Astrocyte of the cerebellum (primary cell): ENCODE data around the gene LPAR6.
"Not testable (repeated sequence)": the region's sequence is repeated elsewhere in the genome, so short reads cannot be mapped to it uniquely, and the experiment has no call there.

Source experiments
- DNase-seq: peaks from one replicate; pipeline ENCODE4 v3.0.0-alpha.2; 2011; ENCODE audit warnings: low read depth
- H3K4me3 ChIP-seq: 2 replicates; pipeline ENCODE4 v1.5.1; 2011; ENCODE audit warnings: mild to moderate bottlenecking, low read depth, low read length, moderate library complexity
- CTCF ChIP-seq: IDR thresholded peaks from 2 replicates; pipeline ENCODE4 v1.5.1; 2012; ENCODE audit warnings: low read length, low read depth, moderate library complexity, mild to moderate bottlenecking; ENCODE audit errors: missing control alignments
- in situ Hi-C: cut with HindIII; loops from 2 replicates; pipeline ENCODE4 v1.10.0; 2017; ENCODE audit warnings: low sequenced_read_pairs

LPAR6 gene

GRCh38 chr13:48412881-48413351, at the start of gene LPAR6:
TSS of gene LPAR6 (minus strand) at chr13:48413113. CDS start at chr13:48412423, 690 bp downstream.
- H3K4me3 ChIP-seq, result peak within 1 kb of the TSS; percentile 43
- TF ChIP-seq CTCF, result no peak
- peak; percentile 31 for DNase-seq
- in situ Hi-C loops, result no loop called here

- no peak overlapping the region for H3K4me3 ChIP-seq
- in situ Hi-C loops, result no loop called here
- no peak for DNase-seq
- TF ChIP-seq CTCF, result no peak
Measured at GRCh38 chr13:48457578-48458242, 44.8 kb upstream of the LPAR6 start.

GRCh38 chr13:48456546-48456945, 43.6 kb upstream of the LPAR6 start:
- TF ChIP-seq CTCF, result no peak
- in situ Hi-C loops, result no loop called here
- DNase-seq, result no peak
- H3K4me3 ChIP-seq, result no peak overlapping the region

- DNase-seq, result peak; percentile 35
- H3K4me3 ChIP-seq, in situ Hi-C loops: not testable (repeated sequence)
Measured at GRCh38 chr13:48451196-48451595, 38.3 kb upstream of the LPAR6 start.

GRCh38 chr13:48449656-48450055, 36.7 kb upstream of the LPAR6 start:
- in situ Hi-C loops, result no loop called here
- no peak for DNase-seq
- no peak overlapping the region for H3K4me3 ChIP-seq
- TF ChIP-seq CTCF, result no peak

GRCh38 chr13:48448959-48449614, 36.2 kb upstream of the LPAR6 start:
- in situ Hi-C loops, result no loop called here
- no peak for TF ChIP-seq CTCF
- peak; percentile 35 for DNase-seq
- no peak overlapping the region for H3K4me3 ChIP-seq

- no peak for DNase-seq
- no peak overlapping the region for H3K4me3 ChIP-seq
- in situ Hi-C loops, result no loop called here
- TF ChIP-seq CTCF, result no peak
Measured at GRCh38 chr13:48448285-48448958, 35.5 kb upstream of the LPAR6 start.
